ENCODE measurements around the gene NOG.

DNA sequence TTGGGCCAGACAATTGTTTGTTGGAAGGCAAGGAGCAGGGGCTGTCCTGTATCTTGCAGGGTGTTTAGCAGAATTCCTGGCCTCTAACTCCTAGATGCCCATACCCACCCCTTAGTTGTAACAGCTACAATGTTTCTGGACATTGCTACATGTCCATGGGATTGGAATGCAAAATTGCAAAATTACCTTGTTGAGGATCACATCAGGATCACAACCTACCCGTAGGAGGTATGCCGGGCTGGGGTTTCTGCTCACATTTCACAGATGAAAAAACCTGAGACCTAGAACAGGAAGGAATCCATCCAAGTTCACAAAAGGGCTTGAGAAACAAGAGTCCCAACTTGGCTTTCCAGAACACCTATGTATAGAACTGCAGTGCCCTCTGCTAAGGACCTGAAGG, 22.7 kb downstream of the NOG start:
- no peak for TF ChIP-seq POLR2A (IDR thresholded peaks at IDR 0.05)
- TF ChIP-seq, protein P1, sequence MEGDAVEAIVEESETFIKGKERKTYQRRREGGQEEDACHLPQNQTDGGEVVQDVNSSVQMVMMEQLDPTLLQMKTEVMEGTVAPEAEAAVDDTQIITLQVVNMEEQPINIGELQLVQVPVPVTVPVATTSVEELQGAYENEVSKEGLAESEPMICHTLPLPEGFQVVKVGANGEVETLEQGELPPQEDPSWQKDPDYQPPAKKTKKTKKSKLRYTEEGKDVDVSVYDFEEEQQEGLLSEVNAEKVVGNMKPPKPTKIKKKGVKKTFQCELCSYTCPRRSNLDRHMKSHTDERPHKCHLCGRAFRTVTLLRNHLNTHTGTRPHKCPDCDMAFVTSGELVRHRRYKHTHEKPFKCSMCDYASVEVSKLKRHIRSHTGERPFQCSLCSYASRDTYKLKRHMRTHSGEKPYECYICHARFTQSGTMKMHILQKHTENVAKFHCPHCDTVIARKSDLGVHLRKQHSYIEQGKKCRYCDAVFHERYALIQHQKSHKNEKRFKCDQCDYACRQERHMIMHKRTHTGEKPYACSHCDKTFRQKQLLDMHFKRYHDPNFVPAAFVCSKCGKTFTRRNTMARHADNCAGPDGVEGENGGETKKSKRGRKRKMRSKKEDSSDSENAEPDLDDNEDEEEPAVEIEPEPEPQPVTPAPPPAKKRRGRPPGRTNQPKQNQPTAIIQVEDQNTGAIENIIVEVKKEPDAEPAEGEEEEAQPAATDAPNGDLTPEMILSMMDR (IDR thresholded peaks at IDR 0.05 in 4 of 5, conservative IDR thresholded peaks at IDR 0.05 in 1 of 5), result no peak
